Jurkat, Clone E6-1 (cell line): ENCODE data around the gene SPEM2.

Source experiments
- DNase-seq: peaks from one replicate; pipeline ENCODE4 v3.0.0-alpha.2; 2011; ENCODE audit warnings: low read depth, low spot score
- H3K4me3 ChIP-seq: 2 replicates; pipeline ENCODE4 v1.5.1; 2011; ENCODE audit warnings: mild to moderate bottlenecking, low read length, control low read depth, moderate library complexity

Gene SPEM2

GRCh38 chr17:7403043-7403726, 22.2 kb upstream of the SPEM2 start:
- H3K4me3 ChIP-seq, result peak overlapping the region; percentile 85
- no peak for DNase-seq

GRCh38 chr17:7403727-7403976, 21.8 kb upstream of the SPEM2 start:
- DNase-seq, result no peak
- peak overlapping the region; percentile 85 for H3K4me3 ChIP-seq

GRCh38 chr17:7403977-7404736, 21.3 kb upstream of the SPEM2 start, which contains the start of gene TMEM256:
Gene TMEM256, minus strand, starts transcription at chr17:7404097. Its CDS starts 13 bp downstream, at chr17:7404084.
- peak; percentile 98 for DNase-seq
- H3K4me3 ChIP-seq, result peak within 1 kb of the TSS; percentile 85

DNA sequence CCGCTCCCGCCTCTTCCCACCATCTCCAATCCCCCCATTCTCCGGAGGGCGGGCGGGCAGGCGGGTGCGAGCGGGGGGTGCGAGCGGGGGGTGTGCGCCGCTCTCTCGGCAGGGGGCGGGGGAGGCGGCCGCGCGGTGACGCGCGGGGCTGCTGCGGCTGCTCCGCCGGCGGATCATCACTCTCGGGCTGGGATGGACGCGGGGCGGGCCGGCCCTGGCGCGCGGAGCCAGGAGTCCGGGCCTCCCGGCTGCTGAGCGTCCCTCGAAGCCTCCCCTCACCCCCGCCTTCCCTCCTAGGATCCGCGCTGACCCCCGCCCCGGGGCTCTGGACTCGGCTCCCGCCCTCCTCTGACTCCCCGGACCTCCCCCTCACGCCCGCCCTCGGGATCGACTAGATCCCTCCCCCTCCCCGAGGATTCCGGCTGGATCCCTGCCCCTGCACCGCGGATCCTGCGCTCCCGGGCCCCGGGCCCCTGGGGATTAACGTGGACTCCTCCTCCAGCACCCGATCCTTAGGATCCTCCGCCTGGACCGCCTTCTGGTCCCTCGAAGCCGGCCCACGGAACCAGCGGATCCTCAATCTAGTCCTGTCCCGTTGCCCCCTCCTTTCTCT, 20.6 kb upstream of the SPEM2 start:
- H3K4me3 ChIP-seq, result peak overlapping the region; percentile 85
- peak; percentile 14 for DNase-seq

DNA sequence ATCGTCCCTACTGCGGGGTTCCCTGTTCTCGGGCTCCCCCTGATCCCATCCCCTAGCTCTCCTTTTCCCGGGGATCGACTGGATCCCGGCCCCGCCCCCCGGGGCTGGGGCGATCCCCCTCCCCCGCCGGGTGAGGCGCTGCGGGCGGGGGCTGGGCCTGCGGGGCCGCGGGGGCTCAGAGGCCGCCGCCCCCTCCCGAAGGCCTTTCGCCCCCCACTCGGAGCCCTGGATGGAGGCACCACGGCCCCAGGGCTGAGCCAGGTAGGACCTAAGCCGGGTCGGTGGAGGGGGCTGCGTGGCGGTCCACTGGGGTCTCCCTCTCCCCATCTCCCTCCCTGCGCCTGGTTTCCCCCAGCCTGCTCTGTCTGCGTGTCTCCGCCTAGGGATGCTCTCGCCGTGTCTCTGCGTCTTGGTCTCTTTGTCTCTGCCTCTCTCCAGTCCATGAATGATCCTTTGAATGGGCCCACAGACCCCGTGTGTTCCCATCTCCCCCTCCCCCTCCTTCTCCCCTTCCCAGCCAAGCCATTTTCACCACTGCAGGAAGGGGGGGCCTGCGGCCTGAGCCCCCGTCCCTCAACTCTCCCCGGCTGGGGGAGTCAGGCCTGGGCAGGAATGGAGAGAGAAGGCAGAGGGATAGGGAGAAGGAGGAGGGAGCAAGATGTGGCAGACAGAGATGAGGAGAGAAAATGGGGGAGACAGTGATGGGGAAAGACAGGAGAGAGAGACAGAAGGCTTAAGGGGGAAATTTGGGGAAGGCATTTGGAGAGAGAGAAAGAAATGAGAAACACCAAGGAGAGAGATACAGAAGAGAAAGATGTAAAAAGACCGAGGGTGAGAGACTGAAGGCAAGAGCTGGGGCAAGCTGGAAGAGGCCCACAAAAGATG, 19.8 kb upstream of the SPEM2 start:
- peak overlapping the region; percentile 85 for H3K4me3 ChIP-seq
- no peak for DNase-seq

- no peak for DNase-seq
- H3K4me3 ChIP-seq, result no peak overlapping the region
Measured at GRCh38 chr17:7406235-7406825, 19.1 kb upstream of the SPEM2 start.

GRCh38 chr17:7407082-7407481, 18.3 kb upstream of the SPEM2 start:
- no peak for DNase-seq
- H3K4me3 ChIP-seq, result no peak overlapping the region

DNA sequence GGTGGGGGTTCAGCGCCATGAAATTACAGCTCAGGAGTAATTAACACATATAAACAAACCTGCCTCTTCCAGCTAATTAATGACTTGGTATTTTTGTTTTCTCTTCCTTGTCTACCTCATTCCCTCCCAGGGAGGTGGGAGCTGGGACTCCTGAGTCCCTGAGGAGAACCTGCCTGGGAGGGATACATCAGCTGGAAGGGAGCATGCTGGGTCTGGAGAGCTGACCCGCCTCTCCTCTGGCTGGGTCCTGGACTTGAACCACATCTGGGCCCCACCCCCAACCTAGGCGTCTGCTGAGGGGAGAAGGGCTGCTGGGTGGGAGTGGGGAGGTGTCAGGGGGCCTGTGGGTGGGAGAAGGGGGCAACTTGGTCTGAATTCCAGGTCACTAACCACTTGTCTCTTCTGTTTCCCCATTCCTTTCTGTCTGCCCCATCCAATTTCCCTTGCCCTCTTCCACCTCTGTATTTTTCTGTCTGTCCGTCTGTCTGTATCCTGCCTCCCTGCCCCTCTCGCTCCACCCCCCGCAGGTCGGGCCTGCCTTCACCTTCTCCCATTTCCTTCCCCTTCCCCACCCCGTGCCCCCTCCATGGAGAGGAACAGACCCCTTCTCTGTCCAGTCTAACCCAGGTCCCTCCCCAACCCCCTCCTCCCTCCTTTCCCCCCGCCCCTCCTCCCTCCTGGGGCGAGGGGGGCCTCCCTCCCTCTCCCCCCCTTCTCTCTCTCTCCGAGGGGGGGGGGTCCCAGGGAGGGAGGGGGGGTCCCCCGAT, 17.7 kb upstream of the SPEM2 start, which contains the start of gene NLGN2:
TSS of gene NLGN2 (plus strand) at position 361 of the 767 bp plus-strand sequence. CDS start 411 bp downstream, outside the sequence.
- no peak within 1 kb of the TSS for H3K4me3 ChIP-seq
- no peak for DNase-seq

DNA sequence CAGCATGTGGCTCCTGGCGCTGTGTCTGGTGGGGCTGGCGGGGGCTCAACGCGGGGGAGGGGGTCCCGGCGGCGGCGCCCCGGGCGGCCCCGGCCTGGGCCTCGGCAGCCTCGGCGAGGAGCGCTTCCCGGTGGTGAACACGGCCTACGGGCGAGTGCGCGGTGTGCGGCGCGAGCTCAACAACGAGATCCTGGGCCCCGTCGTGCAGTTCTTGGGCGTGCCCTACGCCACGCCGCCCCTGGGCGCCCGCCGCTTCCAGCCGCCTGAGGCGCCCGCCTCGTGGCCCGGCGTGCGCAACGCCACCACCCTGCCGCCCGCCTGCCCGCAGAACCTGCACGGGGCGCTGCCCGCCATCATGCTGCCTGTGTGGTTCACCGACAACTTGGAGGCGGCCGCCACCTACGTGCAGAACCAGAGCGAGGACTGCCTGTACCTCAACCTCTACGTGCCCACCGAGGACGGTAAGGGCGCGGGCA, 17.1 kb upstream of the SPEM2 start:
- DNase-seq, result no peak
- H3K4me3 ChIP-seq, result no peak overlapping the region

GRCh38 chr17:7408863-7409262, 16.6 kb upstream of the SPEM2 start:
- no peak overlapping the region for H3K4me3 ChIP-seq
- DNase-seq, result no peak

DNA sequence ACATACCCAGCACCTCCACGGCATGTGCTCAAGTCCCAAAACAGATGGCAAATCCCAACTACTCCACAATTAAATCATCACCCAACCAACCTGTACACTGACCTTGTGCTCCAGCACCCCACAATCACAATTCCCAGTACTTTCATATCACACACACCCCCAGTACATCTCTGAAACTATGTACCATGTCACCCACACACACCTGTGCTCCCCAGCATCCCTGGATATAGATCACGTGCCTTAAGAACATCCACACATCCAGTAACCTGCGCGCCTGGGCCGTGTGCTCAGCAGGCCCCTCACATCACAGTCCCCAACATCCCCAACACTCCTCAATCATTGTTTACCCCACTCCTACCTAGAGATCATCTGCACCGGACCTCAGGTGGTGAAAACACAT, 15.7 kb upstream of the SPEM2 start:
- no peak overlapping the region for H3K4me3 ChIP-seq
- DNase-seq, result no peak

DNA sequence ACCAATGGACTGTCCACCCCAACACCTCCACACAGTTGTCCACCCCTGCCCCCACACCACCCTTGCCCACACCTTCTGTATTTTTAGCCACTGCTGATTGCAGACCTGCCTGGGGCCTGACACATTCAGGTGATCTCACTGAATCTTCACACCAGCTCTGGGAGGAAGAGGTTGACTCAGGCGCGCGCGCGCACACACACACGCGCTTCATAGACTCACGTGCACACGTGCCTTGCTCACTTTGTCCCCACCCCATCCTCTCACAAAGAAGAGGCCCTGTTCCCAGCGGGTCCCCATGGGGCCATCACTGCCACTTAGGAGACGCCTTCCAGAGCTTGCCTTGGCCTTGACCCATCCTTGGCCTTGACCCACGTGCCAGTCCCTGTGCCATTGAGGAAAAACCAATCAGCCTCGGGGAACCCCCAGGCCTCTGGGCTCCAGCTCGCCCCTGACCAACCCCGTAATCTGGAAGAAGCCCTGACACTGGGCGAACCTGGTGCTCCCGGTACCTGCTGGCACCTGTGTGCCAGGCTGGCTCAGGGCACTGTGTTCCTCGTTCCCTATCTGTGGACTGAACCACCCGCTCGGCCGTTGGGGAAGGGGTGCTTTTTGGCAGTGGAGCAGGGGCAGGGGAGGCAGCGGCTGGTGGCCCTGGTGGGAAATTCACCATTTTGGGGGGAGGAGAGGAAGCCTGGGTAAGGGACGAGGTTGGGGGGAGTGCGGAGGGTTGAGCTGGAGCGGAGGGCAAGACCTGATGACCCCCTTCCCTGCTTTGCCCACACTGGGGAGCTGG, 14.6 kb upstream of the SPEM2 start:
- no peak for DNase-seq
- no peak overlapping the region for H3K4me3 ChIP-seq

DNA sequence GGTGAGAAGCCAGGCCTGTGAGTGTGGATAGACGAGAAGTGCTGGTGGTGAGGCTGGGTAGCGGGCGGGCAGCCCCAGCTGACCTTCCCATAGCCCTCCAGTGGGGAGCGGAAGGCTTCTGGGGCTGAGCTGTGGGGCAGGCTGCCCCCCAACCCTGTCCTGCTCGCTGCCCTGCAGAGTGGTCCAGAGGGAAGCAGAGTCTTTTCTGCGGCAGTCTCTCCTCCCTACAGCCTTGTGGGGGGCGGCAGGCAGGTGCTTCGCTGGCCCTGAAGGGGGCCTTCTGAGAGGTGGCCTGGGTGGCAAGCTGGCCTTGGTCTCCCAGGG, 14.0 kb upstream of the SPEM2 start:
- no peak overlapping the region for H3K4me3 ChIP-seq
- no peak for DNase-seq

DNA sequence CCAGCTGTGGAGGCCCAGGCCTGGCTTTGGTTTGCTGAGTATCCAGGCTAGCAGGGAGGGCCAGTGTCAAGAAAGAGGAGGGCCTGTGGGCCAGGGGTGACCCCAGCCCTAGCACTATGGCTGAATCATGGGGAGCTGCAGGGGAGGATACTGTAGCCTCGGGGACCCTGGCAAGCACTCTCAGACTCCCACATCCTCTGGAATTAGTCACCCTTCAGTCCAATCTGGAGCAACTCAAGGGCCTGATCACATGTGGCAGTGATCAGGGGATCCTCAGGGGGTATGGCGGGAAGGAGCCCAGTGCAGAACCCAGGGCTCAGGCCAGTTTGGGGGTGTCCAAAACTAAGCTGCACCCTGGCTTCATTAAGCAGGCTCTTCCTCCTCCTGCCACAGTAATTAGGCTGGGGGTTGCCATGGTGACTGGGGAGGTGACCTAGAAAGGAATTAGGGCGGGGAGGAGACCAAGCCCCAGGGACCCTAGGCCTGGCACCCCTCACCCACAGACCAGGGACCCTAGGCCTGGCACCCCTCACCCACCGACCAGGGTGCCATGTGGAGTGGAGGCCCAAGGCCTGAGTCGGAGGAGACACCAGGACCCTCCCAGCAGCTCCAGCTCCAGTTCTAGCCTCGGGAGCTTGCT, 11.9 kb upstream of the SPEM2 start:
- H3K4me3 ChIP-seq, result no peak overlapping the region
- no peak for DNase-seq

DNA sequence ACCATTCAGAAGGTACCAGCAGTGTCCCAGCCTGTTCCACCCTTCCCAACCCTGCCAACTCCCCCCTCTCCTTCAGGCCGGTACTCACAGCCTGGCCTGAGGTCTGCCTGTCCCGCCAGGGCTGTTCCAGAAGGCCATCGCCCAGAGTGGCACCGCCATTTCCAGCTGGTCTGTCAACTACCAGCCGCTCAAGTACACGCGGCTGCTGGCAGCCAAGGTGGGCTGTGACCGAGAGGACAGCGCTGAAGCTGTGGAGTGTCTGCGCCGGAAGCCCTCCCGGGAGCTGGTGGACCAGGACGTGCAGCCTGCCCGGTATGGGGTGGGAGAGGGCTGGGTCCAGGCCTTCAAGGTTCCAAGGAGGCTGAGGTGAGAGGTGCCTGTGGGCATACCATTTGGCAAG, 10.6 kb upstream of the SPEM2 start:
- no peak overlapping the region for H3K4me3 ChIP-seq
- no peak for DNase-seq

DNA sequence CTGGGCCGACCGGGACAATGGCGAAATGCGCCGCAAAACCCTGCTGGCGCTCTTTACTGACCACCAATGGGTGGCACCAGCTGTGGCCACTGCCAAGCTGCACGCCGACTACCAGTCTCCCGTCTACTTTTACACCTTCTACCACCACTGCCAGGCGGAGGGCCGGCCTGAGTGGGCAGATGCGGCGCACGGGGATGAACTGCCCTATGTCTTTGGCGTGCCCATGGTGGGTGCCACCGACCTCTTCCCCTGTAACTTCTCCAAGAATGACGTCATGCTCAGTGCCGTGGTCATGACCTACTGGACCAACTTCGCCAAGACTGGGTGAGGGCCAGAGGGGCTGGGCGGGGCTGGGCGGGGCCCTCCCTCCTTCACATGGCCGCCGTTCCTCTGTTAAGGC, 9.6 kb upstream of the SPEM2 start:
- no peak overlapping the region for H3K4me3 ChIP-seq

DNA sequence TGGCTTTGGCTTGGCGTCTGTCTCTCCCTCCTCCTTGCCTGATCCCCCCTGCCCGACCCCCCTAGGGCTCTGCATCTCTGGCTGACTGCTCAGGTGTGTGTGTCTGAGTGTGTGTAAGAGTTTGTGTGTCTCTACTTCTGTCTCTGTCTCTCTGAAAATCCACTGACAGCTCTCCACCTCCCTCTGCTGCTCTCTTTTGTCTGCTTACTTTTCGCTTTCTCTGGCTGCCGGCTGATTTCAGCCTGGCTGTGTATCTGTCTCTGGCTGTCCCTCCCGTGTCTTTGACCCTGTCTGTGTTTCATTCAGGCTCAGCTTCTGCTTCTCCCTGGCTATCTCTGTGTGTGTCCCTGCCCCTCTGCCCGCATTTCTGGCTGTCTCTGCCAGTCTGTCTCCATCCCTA, 9.1 kb upstream of the SPEM2 start:
- no peak for DNase-seq
- H3K4me3 ChIP-seq, result no peak overlapping the region

More for the DNA sequence above, 9.6 kb upstream of the SPEM2 start:
- no peak for DNase-seq
